Esophagus muscularis mucosa (tissue), 4 donors: Measurements from ENCODE around the gene HAVCR1.

Experiments used
- CTCF ChIP-seq, 3 experiments: fragments of 200-600 bp in 2 of 3; fragments of 450-650 bp in 1 of 3; sonication (generic) in 2 of 3; IDR thresholded peaks; one replicate each; pipeline ENCODE4 v1.5.1; 2017 to 2019; ENCODE audit warnings: antibody characterized with exemption in 3 of 3, mild to moderate bottlenecking in 2 of 3, moderate library complexity in 1 of 3
- EP300 ChIP-seq: sonication (generic); formaldehyde crosslinking; IDR thresholded peaks from one replicate; pipeline ENCODE4 v1.6.1; 2017; ENCODE audit warnings: antibody characterized with exemption
- POLR2A ChIP-seq: fragments of 450-650 bp; IDR thresholded peaks from one replicate; pipeline ENCODE4 v1.6.1; 2017; ENCODE audit warnings: antibody characterized with exemption, moderate library complexity, mild to moderate bottlenecking, low read depth
- POLR2AphosphoS5 ChIP-seq, 2 donors: sonication (generic); formaldehyde crosslinking; IDR thresholded peaks; one replicate each; pipeline ENCODE4 v1.6.1; 2017; ENCODE audit warnings: antibody characterized with exemption in 2 of 2

- peak in 1 of 3 experiments; percentile 32 for TF ChIP-seq CTCF (IDR thresholded peaks at IDR 0.05)
- TF ChIP-seq POLR2AphosphoS5 (IDR thresholded peaks at IDR 0.05), result no peak
- no peak for TF ChIP-seq EP300
- no peak for TF ChIP-seq POLR2A
These were observed 32.0 kb downstream of the HAVCR1 start for GRCh38 chr5:157026789-157027424.
